KG1 (cell line): ENCODE measurements around the gene WFIKKN2.
"Not testable (repeated sequence)": the region's sequence is repeated elsewhere in the genome, so short reads cannot be mapped to it uniquely, and the experiment has no call there.

Experiments used
- DNase-seq: peaks from one replicate; lab custom pipeline; 2025; lab: John Stamatoyannopoulos, UW

WFIKKN2 gene

GRCh38 chr17:50835301-50836234 lies at the start of gene WFIKKN2:
WFIKKN2 (plus strand) TSS chr17:50835586; CDS start chr17:50835938, 352 bp downstream.
- DNase-seq: no peak

GRCh38 chr17:50785946-50786570 lies 49.3 kb upstream of the WFIKKN2 start:
- no peak for DNase-seq

GRCh38 chr17:50787106-50787505 lies 48.3 kb upstream of the WFIKKN2 start:
- DNase-seq: no peak

- DNase-seq: no peak
These were observed 44.8 kb upstream of the WFIKKN2 start for GRCh38 chr17:50790618-50791017.

- DNase-seq: no peak
These were observed 43.3 kb upstream of the WFIKKN2 start for GRCh38 chr17:50792132-50792531.

- DNase-seq: no peak
These were observed 42.4 kb upstream of the WFIKKN2 start for GRCh38 chr17:50793007-50793406.

- no peak for DNase-seq
These were observed 41.0 kb upstream of the WFIKKN2 start for GRCh38 chr17:50794361-50794760.

GRCh38 chr17:50797135-50797810 lies 38.1 kb upstream of the WFIKKN2 start:
- no peak for DNase-seq

- DNase-seq: no peak
These were observed 36.7 kb upstream of the WFIKKN2 start for GRCh38 chr17:50798424-50799288.

- no peak for DNase-seq
These were observed 35.8 kb upstream of the WFIKKN2 start for GRCh38 chr17:50799582-50799981.

- DNase-seq: no peak
These were observed 35.1 kb upstream of the WFIKKN2 start for GRCh38 chr17:50800196-50800700.

GRCh38 chr17:50802609-50803571 lies 32.5 kb upstream of the WFIKKN2 start:
- DNase-seq: no peak

GRCh38 chr17:50803676-50804075 lies 31.7 kb upstream of the WFIKKN2 start:
- no peak for DNase-seq

- DNase-seq: not testable (repeated sequence)
These were observed 30.5 kb upstream of the WFIKKN2 start for GRCh38 chr17:50804749-50805475.

GRCh38 chr17:50805486-50805885 lies 29.9 kb upstream of the WFIKKN2 start:
- DNase-seq: no peak

- DNase-seq: no peak
These were observed 29.2 kb upstream of the WFIKKN2 start for GRCh38 chr17:50806141-50806643.

GRCh38 chr17:50807009-50807408 lies 28.4 kb upstream of the WFIKKN2 start:
- no peak for DNase-seq

GRCh38 chr17:50807675-50808074 lies 27.7 kb upstream of the WFIKKN2 start:
- DNase-seq: no peak

GRCh38 chr17:50808413-50808812 lies 27.0 kb upstream of the WFIKKN2 start:
- no peak for DNase-seq
